H1 (cell line): ENCODE data around the gene PURA. TPM values are rescaled to one million over a fixed set of nuclear protein-coding genes. Genes with fewer than 3 reads are reported as not detected.

Experiments
- CTCF ChIA-PET: fragments of 300-600 bp; sonication (Branson Sonifier 250); formaldehyde crosslinking; loops from one replicate; lab custom pipeline; 2021; ENCODE audit not compliant: partially characterized antibody; lab: Charles Lee
- POLR2A ChIA-PET: fragments of 300-600 bp; sonication (Branson Sonifier 250); formaldehyde crosslinking; loops from one replicate; lab custom pipeline; 2021; ENCODE audit warnings: inconsistent platforms; ENCODE audit not compliant: partially characterized antibody; lab: Charles Lee
- DNase-seq, 2 experiments: peaks; one replicate each; pipeline versions ENCODE4 v3.0.0 to v3.0.0-alpha.2; 2010 to 2022; ENCODE audit warnings: low spot score in 2 of 2, low read depth in 1 of 2, mixed read lengths in 1 of 2
- FAIRE-seq: peaks from 2 replicates; lab custom pipeline; 2011; peaks lifted over from hg19 to GRCh38; lab: Jason Lieb, UNC
- H2AFZ ChIP-seq: 2 replicates; pipeline ENCODE4 v1.8.1; 2012; ENCODE audit warnings: low read length, inconsistent platforms
- H2AK5ac ChIP-seq: 2 replicates; pipeline ENCODE4 v1.6.1; 2013; ENCODE audit warnings: low read depth, low read length
- H2BK120ac ChIP-seq: replicated peaks from 2 replicates; pipeline ENCODE3; 2013; ENCODE audit warnings: low read depth, low read length, inconsistent platforms
- H2BK12ac ChIP-seq: 2 replicates; pipeline ENCODE4 v1.6.1; 2013; ENCODE audit warnings: low read depth, low read length
- H2BK15ac ChIP-seq: 2 replicates; pipeline ENCODE4 v1.6.1; 2013; ENCODE audit warnings: low read length
- H2BK20ac ChIP-seq: 2 replicates; pipeline ENCODE4 v1.6.1; 2013; ENCODE audit warnings: low read length
- H2BK5ac ChIP-seq: 2 replicates; pipeline ENCODE4 v1.6.1; 2013; ENCODE audit warnings: low read depth, low read length
- H3K14ac ChIP-seq: 2 replicates; pipeline ENCODE4 v1.6.1; 2013; ENCODE audit warnings: inconsistent platforms; ENCODE audit not compliant: insufficient read length
- H3K18ac ChIP-seq: 2 replicates; pipeline ENCODE4 v1.6.1; 2013; ENCODE audit warnings: low read length; ENCODE audit errors: extremely low read depth
- H3K23ac ChIP-seq: 2 replicates; pipeline ENCODE4 v1.6.1; 2013; ENCODE audit warnings: inconsistent platforms; ENCODE audit not compliant: insufficient read length
- H3K23me2 ChIP-seq: 2 replicates; pipeline ENCODE4 v1.6.1; 2013; ENCODE audit warnings: low read depth, low read length
- H3K27ac ChIP-seq: 2 replicates; pipeline ENCODE4 v1.6.1; 2011; ENCODE audit warnings: low read depth, low read length, inconsistent platforms
- H3K27me3 ChIP-seq, 4 experiments: replicated peaks in 1 of 4; 1 replicate in 1 of 4; 2 replicates in 3 of 4; pipeline versions ENCODE4 v1.6.1 to v1.8.1; 2011 to 2013; ENCODE audit warnings: low read length in 3 of 4, mild to moderate bottlenecking in 3 of 4, inconsistent platforms in 2 of 4, mixed read lengths in 2 of 4, moderate library complexity in 1 of 4; ENCODE audit not compliant: control insufficient read depth in 3 of 4, insufficient read depth in 3 of 4; ENCODE audit errors: extremely low read depth in 1 of 4
- H3K36me3 ChIP-seq, 4 experiments: 2 replicates each; pipeline versions ENCODE4 v1.6.1 to v1.8.1; 2011 to 2013; ENCODE audit warnings: mild to moderate bottlenecking in 4 of 4, low read length in 3 of 4, moderate library complexity in 2 of 4, control low read depth in 1 of 4, inconsistent platforms in 1 of 4; ENCODE audit not compliant: insufficient read depth in 4 of 4, control insufficient read depth in 2 of 4
- H3K4ac ChIP-seq: replicated peaks from 2 replicates; pipeline ENCODE3; 2013; ENCODE audit warnings: low read length, low read depth, mixed read lengths, inconsistent platforms; ENCODE audit not compliant: insufficient read length
- H3K4me1 ChIP-seq, 4 experiments: replicated peaks in 1 of 4; 1 replicate in 1 of 4; 2 replicates in 3 of 4; pipeline versions ENCODE4 v1.6.1 to v1.8.1; 2011 to 2013; ENCODE audit warnings: low read length in 3 of 4, inconsistent platforms in 2 of 4, mixed read lengths in 1 of 4; ENCODE audit not compliant: insufficient read depth in 4 of 4, control insufficient read depth in 3 of 4
- H3K4me2 ChIP-seq, 2 experiments: 2 replicates each; pipeline versions ENCODE4 v1.6.1 to v1.8.1; 2011 to 2013; ENCODE audit warnings: low read depth in 2 of 2, low read length in 2 of 2, control low read depth in 1 of 2, inconsistent platforms in 1 of 2, mild to moderate bottlenecking in 1 of 2; ENCODE audit not compliant: insufficient read depth in 1 of 2
- H3K4me3 ChIP-seq, 4 experiments: fragments of 200-600, 300-600 bp in 1 of 4; sonication (generic), shearing (Covaris generic), sonication (Bioruptor Twin) in 1 of 4; 2 replicates each; pipeline versions ENCODE4 v1.5.1 to v1.8.1; 2011 to 2016; ENCODE audit warnings: low read length in 4 of 4, low read depth in 3 of 4, control low read depth in 2 of 4, inconsistent platforms in 2 of 4, mild to moderate bottlenecking in 2 of 4, mixed read lengths in 1 of 4, moderate library complexity in 1 of 4; ENCODE audit not compliant: insufficient read depth in 2 of 4; ENCODE audit errors: extremely low read depth in 1 of 4
- H3K56ac ChIP-seq: replicated peaks from 2 replicates; pipeline ENCODE3; 2013; ENCODE audit warnings: low read depth, mild to moderate bottlenecking, mixed read lengths, low read length, inconsistent platforms; ENCODE audit not compliant: insufficient read length
- H3K79me1 ChIP-seq: 2 replicates; pipeline ENCODE4 v1.6.1; 2013; ENCODE audit warnings: low read depth, low read length, control low read depth
- H3K79me2 ChIP-seq, 2 experiments: 2 replicates each; pipeline versions ENCODE4 v1.6.1 to v1.8.1; 2012 to 2013; ENCODE audit warnings: low read length in 2 of 2, mild to moderate bottlenecking in 2 of 2, inconsistent platforms in 1 of 2; ENCODE audit not compliant: insufficient read depth in 2 of 2, control insufficient read depth in 1 of 2
- H3K9ac ChIP-seq, 4 experiments: replicated peaks in 1 of 4; 1 replicate in 1 of 4; 2 replicates in 3 of 4; pipeline versions ENCODE4 v1.6.1 to v1.8.1; 2011 to 2013; ENCODE audit warnings: low read depth in 3 of 4, low read length in 3 of 4, control low read depth in 2 of 4, mild to moderate bottlenecking in 2 of 4, moderate library complexity in 2 of 4, inconsistent platforms in 1 of 4; ENCODE audit errors: extremely low read depth in 1 of 4
- H3K9me3 ChIP-seq, 2 experiments: 2 replicates each; pipeline versions ENCODE4 v1.6.1 to v1.8.1; 2012 to 2013; ENCODE audit warnings: mild to moderate bottlenecking in 2 of 2, moderate library complexity in 2 of 2, control low read depth in 1 of 2, inconsistent platforms in 1 of 2, low read depth in 1 of 2, low read length in 1 of 2, mixed read lengths in 1 of 2; ENCODE audit not compliant: insufficient read depth in 2 of 2
- H4K20me1 ChIP-seq, 2 experiments: replicated peaks in 1 of 2; 2 replicates each; pipeline versions ENCODE3 to v1.8.1; 2011 to 2013; ENCODE audit warnings: inconsistent platforms in 2 of 2, low read length in 2 of 2, mild to moderate bottlenecking in 1 of 2; ENCODE audit not compliant: insufficient read depth in 2 of 2, control insufficient read depth in 1 of 2
- H4K5ac ChIP-seq: 2 replicates; pipeline ENCODE4 v1.6.1; 2013; ENCODE audit warnings: low read length, low read depth, mixed read lengths, inconsistent platforms; ENCODE audit not compliant: insufficient read length
- H4K8ac ChIP-seq: 2 replicates; pipeline ENCODE4 v1.8.0; 2013; ENCODE audit warnings: mild to moderate bottlenecking, moderate library complexity, low read length, inconsistent platforms; ENCODE audit not compliant: insufficient read depth; ENCODE audit errors: extremely low read depth
- H4K91ac ChIP-seq: replicated peaks from 2 replicates; pipeline ENCODE3; 2013; ENCODE audit warnings: low read length, mixed read lengths, inconsistent platforms; ENCODE audit not compliant: insufficient read length
- ASH2L ChIP-seq: fragments of 200-600, 300-600 bp; sonication (generic); IDR thresholded peaks from one replicate; pipeline ENCODE4 v1.7.1; 2017; ENCODE audit warnings: low read length
- BRCA1 ChIP-seq: IDR thresholded peaks from 2 replicates; pipeline ENCODE4 v1.6.1; 2012; ENCODE audit warnings: low read depth, low read length, improper control_type of control experiment
- CHD1 ChIP-seq: IDR thresholded peaks from 2 replicates; pipeline ENCODE4 v1.6.1; 2012; ENCODE audit warnings: low read depth, low read length, improper control_type of control experiment
- CHD2 ChIP-seq: IDR thresholded peaks from 2 replicates; pipeline ENCODE4 v1.6.1; 2012; ENCODE audit warnings: low read length, improper control_type of control experiment
- HDAC6 ChIP-seq: IDR thresholded peaks from one replicate; pipeline ENCODE4 v1.7.1; 2012; ENCODE audit warnings: low read depth, mild to moderate bottlenecking, inconsistent platforms, low read length, moderate library complexity
- KDM4A ChIP-seq: IDR thresholded peaks from one replicate; pipeline ENCODE4 v1.7.1; 2012; ENCODE audit warnings: low read depth, mild to moderate bottlenecking, moderate library complexity, low read length, inconsistent platforms; ENCODE audit not compliant: severe bottlenecking
- KDM5A ChIP-seq: fragments of 200-600 bp; IDR thresholded peaks from 2 replicates; pipeline ENCODE4 v1.7.1; 2012; ENCODE audit warnings: mild to moderate bottlenecking, low read length, inconsistent platforms, mixed read lengths
- RFX5 ChIP-seq: IDR thresholded peaks from 2 replicates; pipeline ENCODE4 v1.6.1; 2011; ENCODE audit warnings: low read depth, low read length, improper control_type of control experiment, borderline replicate concordance
- SP4 ChIP-seq: IDR thresholded peaks from 2 replicates; pipeline ENCODE4 v1.6.1; 2012; ENCODE audit warnings: low read length, inconsistent platforms
- SRF ChIP-seq: IDR thresholded peaks from 2 replicates; pipeline ENCODE4 v1.6.1; 2011; ENCODE audit warnings: mild to moderate bottlenecking, low read depth, low read length, moderate library complexity
- ZNF274 ChIP-seq: IDR thresholded peaks from 2 replicates; pipeline ENCODE4 v1.7.0; 2012; ENCODE audit warnings: low read length, borderline replicate concordance; ENCODE audit errors: extremely low read depth
- WGBS, 2 experiments: shearing (Covaris generic) in 1 of 2; methylation state at CpG; one replicate each; pipeline versions ENCODE4 v1.1.6 to v1.1.7; 2013 to 2015; ENCODE audit warnings: low lambda C conversion rate in 2 of 2, mixed read lengths in 2 of 2, inconsistent platforms in 1 of 2, low coverage in 1 of 2, missing lambda C conversion rate in 1 of 2; ENCODE audit not compliant: insufficient replicate concordance in 2 of 2, insufficient coverage in 1 of 2, insufficient read length in 1 of 2; ENCODE audit errors: extremely low coverage in 1 of 2, missing lambda C conversion rate in 1 of 2; 5-methylcytosine and 5-hydroxymethylcytosine counted together
- polyA plus RNA-seq, 7 experiments: library from polyadenylated mRNA; depleted of rRNA in 3 of 7; stranded (reverse) in 5 of 7; unstranded in 2 of 7; fragments of >200 nt in 5 of 7; fragments of 200-250 nt in 2 of 7; gene quantifications; 1 replicate in 5 of 7; 2 replicates in 1 of 7; 4 replicates in 1 of 7; pipeline versions ENCODE4 v1.2.1 to v1.2.3, GENCODE V29; 2011 to 2013; ENCODE audit warnings: missing spikeins in 2 of 7, mixed read lengths in 2 of 7
- total RNA-seq: library from RNA; stranded (reverse); fragmentation: NEBNext Ultra II Directional; extraction: Animal tissue kit (Norgen Biotek cat#: 25700); gene quantifications from 2 replicates; pipeline ENCODE4 v1.2.1, GENCODE V29; 2021

The PURA gene
- total and polyA plus RNA-seq, 2 of the 8 experiments (the other 6 are each of a cell fraction or from before 2014, with no cell fraction given): 0.98 to 2.1 TPM

GRCh38 chr5:140104100-140104499 is 9.8 kb upstream of the PURA start:
- H2BK5ac ChIP-seq: no peak overlapping the region
- WGBS, 2 experiments: 42% methylated on average over 1 of the region's 1 CpG; no CpG with 5 or more reads in 1 of the 2 experiments
- H3K18ac ChIP-seq: no peak overlapping the region
- no peak overlapping the region for H4K5ac ChIP-seq
- H3K4ac ChIP-seq: no peak overlapping the region
- FAIRE-seq (no peak), DNase-seq (no peak)
- TF ChIP-seq RFX5 (no peak), CHD2 (no peak), BRCA1 (no peak), CHD1 (no peak), KDM5A (no peak), SRF (no peak), HDAC6 (no peak), ZNF274 (no peak), SP4 (no peak), ASH2L (no peak), KDM4A (no peak)
- H3K79me2 ChIP-seq: no peaks in the 10 kb centered on the region
- H3K23me2 ChIP-seq: peaks cover 11% of the 10 kb centered on the region; the same call in 1 of the 2 replicates
- H3K4me2 ChIP-seq: no peak overlapping the region
- no peak overlapping the region for H2BK12ac ChIP-seq
- no peak overlapping the region for H3K23ac ChIP-seq
- no peaks in the 10 kb centered on the region for H3K36me3 ChIP-seq
- no peak overlapping the region for H3K9ac ChIP-seq
- peaks cover 0 to 1% of the 10 kb centered on the region in 2 experiments for H4K20me1 ChIP-seq
- no peak overlapping the region for H2BK120ac ChIP-seq
- H3K9me3 ChIP-seq: no peaks in the 10 kb centered on the region
- no peak overlapping the region for H3K14ac ChIP-seq
- H4K91ac ChIP-seq: no peak overlapping the region
- no peak overlapping the region for H4K8ac ChIP-seq
- H2AK5ac ChIP-seq: no peak overlapping the region
- H2AFZ ChIP-seq: no peak overlapping the region
- H2BK15ac ChIP-seq: no peak overlapping the region
- H2BK20ac ChIP-seq: no peak overlapping the region
- peaks cover 10 to 42% (median 26%) of the 10 kb centered on the region in 4 experiments for H3K27me3 ChIP-seq
- H3K4me1 ChIP-seq: peaks cover 0 to 8% (median 3%) of the 10 kb centered on the region in 4 experiments; a peak in 4 of 7 replicates
- no peak overlapping the region for H3K27ac ChIP-seq
- H3K4me3 ChIP-seq: no peak overlapping the region
- ChIA-PET CTCF (interaction anchor here (0.5 to 1.9 kb wide), 2 partner anchors 30 to 31 kb away, joined by 3 to 6 read pairs; no protein-coding TSS in a partner anchor), POLR2A (no interaction called here)
- no peak overlapping the region for H3K56ac ChIP-seq
- H3K79me1 ChIP-seq: no peaks in the 10 kb centered on the region
